ENCODE results near the gene DUS2.

Gene DUS2

DNA sequence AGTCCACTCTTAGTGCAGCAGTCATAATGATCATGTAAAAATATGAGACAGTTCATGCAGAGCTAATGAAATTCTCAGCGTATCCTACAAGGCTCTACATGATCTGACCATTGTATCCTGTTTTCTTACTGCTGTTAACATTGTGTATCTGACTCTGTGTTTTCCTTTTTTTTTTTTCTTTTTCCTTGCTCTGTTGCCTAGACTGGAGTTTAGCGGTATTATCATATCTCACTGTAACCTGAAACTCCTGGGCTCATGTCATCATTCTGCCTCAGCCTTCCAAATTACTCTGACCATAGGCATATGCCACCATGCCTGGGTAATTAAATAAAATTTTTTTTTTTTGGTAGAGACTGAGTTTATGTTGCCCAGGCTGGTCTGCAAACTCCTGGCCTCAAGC lies 12.1 kb downstream of the DUS2 start:
- H3K27ac ChIP-seq (ENCODE audit: extremely low read depth, low read depth, low read length) = no peak overlapping the region
- CTCF ChIA-PET = interaction anchor here (0.7 to 2.0 kb wide), 5 partner anchors 12 to 515 kb away, joined by 3 to 5 read pairs (median 4); partner anchors contain the start of genes DDX28 and DUS2
- peaks cover 18 to 23% of the 10 kb centered on the region in 2 experiments; a peak in 2 of 3 replicates for H3K36me3 ChIP-seq (ENCODE audit: control insufficient read depth in 2 of 2, insufficient read depth in 1 of 2, low read length in 2 of 2)
- H3K4me1 ChIP-seq (ENCODE audit: control insufficient read depth, insufficient read depth, low read length) = peaks cover 5% of the 10 kb centered on the region; the same call in 1 of the 2 replicates
- POLR2A ChIA-PET = no interaction called here
- no peak overlapping the region for H3K4me3 ChIP-seq (ENCODE audit: low read depth, low read length)
- H3K9me3 ChIP-seq (ENCODE audit: control insufficient read depth, insufficient read depth, low read depth, low read length) = no peaks in the 10 kb centered on the region
- TF ChIP-seq ZNF391 (tag by site-specific recombination; IDR thresholded peaks at IDR 0.05; ENCODE audit: borderline replicate concordance, low read depth) (no peak), ZNF600 (tag by site-specific recombination; IDR thresholded peaks at IDR 0.05) (peak; percentile 55; the same call in 1 of the 2 replicates), ZBTB20 (tag by site-specific recombination; IDR thresholded peaks at IDR 0.05) (peak; percentile 12; the same call in 1 of the 2 replicates), ZNF692 (tag by site-specific recombination; IDR thresholded peaks at IDR 0.05) (peak; percentile 42; the same call in 1 of the 2 replicates), FEZF1 (tag by site-specific recombination; IDR thresholded peaks at IDR 0.05) (no peak), ZNF654 (tag by site-specific recombination; IDR thresholded peaks at IDR 0.05; ENCODE audit: low read depth) (no peak), HOXD13 (CRISPR knock-in tag; IDR thresholded peaks at IDR 0.05; ENCODE audit: borderline replicate concordance) (no peak), ZNF621 (tag by site-specific recombination; IDR thresholded peaks at IDR 0.05) (no peak), ZSCAN30 (tag by site-specific recombination; IDR thresholded peaks at IDR 0.05) (no peak), PRDM1 (tag by site-specific recombination; IDR thresholded peaks at IDR 0.05) (no peak), ZNF37A (tag by site-specific recombination; IDR thresholded peaks at IDR 0.05) (no peak), ZNF792 (tag by site-specific recombination; IDR thresholded peaks at IDR 0.05) (no peak), ZBTB17 (tag by site-specific recombination; IDR thresholded peaks at IDR 0.05) (peak; percentile 81), ZNF488 (tag by site-specific recombination; IDR thresholded peaks at IDR 0.05) (no peak), ZNF624 (tag by site-specific recombination; IDR thresholded peaks at IDR 0.05) (no peak), OVOL3 (tag by site-specific recombination; IDR thresholded peaks at IDR 0.05) (no peak), BCL11A (tag by site-specific recombination; IDR thresholded peaks at IDR 0.05; ENCODE audit: low read depth) (peak; percentile 55; the same call in 1 of the 2 replicates), ZNF366 (tag by site-specific recombination; conservative IDR thresholded peaks at IDR 0.05) (0 out of 2 replicates have a peak, but pooled peaks have one; percentile 37), ZNF629 (tag by site-specific recombination; IDR thresholded peaks at IDR 0.05) (0 out of 2 replicates have a peak, but pooled peaks have one; percentile 23), PATZ1 (tag by site-specific recombination; IDR thresholded peaks at IDR 0.05) (peak; percentile 25; the same call in 1 of the 2 replicates), ZNF140 (tag by site-specific recombination; IDR thresholded peaks at IDR 0.05) (no peak), ZNF211 (tag by site-specific recombination; IDR thresholded peaks at IDR 0.05; ENCODE audit: low read depth) (no peak), ZNF335 (tag by site-specific recombination; conservative IDR thresholded peaks at IDR 0.05) (peak; percentile 81), ZNF664 (tag by site-specific recombination; IDR thresholded peaks at IDR 0.05) (peak; percentile 41; the same call in 1 of the 2 replicates), YY2 (tag by site-specific recombination; IDR thresholded peaks at IDR 0.05) (no peak), ZBTB21 (tag by site-specific recombination; IDR thresholded peaks at IDR 0.05) (peak; percentile 34; the same call in 1 of the 2 replicates)
- TF ChIP-seq, protein P1, sequence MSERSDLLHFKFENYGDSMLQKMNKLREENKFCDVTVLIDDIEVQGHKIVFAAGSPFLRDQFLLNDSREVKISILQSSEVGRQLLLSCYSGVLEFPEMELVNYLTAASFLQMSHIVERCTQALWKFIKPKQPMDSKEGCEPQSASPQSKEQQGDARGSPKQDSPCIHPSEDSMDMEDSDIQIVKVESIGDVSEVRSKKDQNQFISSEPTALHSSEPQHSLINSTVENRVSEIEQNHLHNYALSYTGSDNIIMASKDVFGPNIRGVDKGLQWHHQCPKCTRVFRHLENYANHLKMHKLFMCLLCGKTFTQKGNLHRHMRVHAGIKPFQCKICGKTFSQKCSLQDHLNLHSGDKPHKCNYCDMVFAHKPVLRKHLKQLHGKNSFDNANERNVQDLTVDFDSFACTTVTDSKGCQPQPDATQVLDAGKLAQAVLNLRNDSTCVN (tag by site-specific recombination; optimal IDR thresholded peaks at IDR 0.05) = no peak
- TF ChIP-seq, protein P2, sequence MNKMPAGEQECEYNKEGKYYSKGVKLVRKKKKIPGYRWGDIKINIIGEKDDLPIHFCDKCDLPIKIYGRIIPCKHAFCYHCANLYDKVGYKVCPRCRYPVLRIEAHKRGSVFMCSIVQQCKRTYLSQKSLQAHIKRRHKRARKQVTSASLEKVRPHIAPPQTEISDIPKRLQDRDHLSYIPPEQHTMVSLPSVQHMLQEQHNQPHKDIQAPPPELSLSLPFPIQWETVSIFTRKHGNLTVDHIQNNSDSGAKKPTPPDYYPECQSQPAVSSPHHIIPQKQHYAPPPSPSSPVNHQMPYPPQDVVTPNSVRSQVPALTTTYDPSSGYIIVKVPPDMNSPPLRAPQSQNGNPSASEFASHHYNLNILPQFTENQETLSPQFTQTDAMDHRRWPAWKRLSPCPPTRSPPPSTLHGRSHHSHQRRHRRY (tag by site-specific recombination; IDR thresholded peaks at IDR 0.05) = no peak
- TF ChIP-seq, protein P3, sequence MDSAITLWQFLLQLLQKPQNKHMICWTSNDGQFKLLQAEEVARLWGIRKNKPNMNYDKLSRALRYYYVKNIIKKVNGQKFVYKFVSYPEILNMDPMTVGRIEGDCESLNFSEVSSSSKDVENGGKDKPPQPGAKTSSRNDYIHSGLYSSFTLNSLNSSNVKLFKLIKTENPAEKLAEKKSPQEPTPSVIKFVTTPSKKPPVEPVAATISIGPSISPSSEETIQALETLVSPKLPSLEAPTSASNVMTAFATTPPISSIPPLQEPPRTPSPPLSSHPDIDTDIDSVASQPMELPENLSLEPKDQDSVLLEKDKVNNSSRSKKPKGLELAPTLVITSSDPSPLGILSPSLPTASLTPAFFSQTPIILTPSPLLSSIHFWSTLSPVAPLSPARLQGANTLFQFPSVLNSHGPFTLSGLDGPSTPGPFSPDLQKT (IDR thresholded peaks at IDR 0.05; ENCODE audit: borderline replicate concordance, low read depth, low read length) = no peak
